Liver (tissue), 9 donors: ENCODE measurements around the gene RORC. TPM values are rescaled to one million over a fixed set of nuclear protein-coding genes. Genes with fewer than 3 reads are reported as not detected.

ENCODE experiments used
- DNase-seq: peaks from one replicate; pipeline ENCODE4 v3.0.0-alpha.2; 2017; ENCODE audit warnings: low spot score
- H3K27ac ChIP-seq, 2 donors: one replicate each; pipeline ENCODE4 v1.7.0; 2013; ENCODE audit warnings: inconsistent platforms in 2 of 2, low read length in 2 of 2, control low read depth in 1 of 2, low read depth in 1 of 2, mild to moderate bottlenecking in 1 of 2
- H3K27me3 ChIP-seq, 4 donors: one replicate each; pipeline versions ENCODE4 v1.6.1 to v1.7.0; 2013; ENCODE audit warnings: low read length in 3 of 4, inconsistent platforms in 1 of 4, mild to moderate bottlenecking in 1 of 4, moderate library complexity in 1 of 4; ENCODE audit not compliant: control insufficient read depth in 4 of 4, insufficient read depth in 4 of 4
- H3K36me3 ChIP-seq, 4 donors: one replicate each; pipeline versions ENCODE4 v1.6.1 to v1.7.0; 2013; ENCODE audit warnings: low read length in 3 of 4, mild to moderate bottlenecking in 3 of 4, low read depth in 1 of 4, moderate library complexity in 1 of 4; ENCODE audit not compliant: control insufficient read depth in 4 of 4, insufficient read depth in 3 of 4
- H3K4me1 ChIP-seq, 4 donors: one replicate each; pipeline versions ENCODE4 v1.6.1 to v1.7.0; 2013; ENCODE audit warnings: low read length in 3 of 4, mild to moderate bottlenecking in 3 of 4, moderate library complexity in 1 of 4; ENCODE audit not compliant: control insufficient read depth in 4 of 4, insufficient read depth in 4 of 4
- H3K4me3 ChIP-seq, 3 donors: one replicate each; pipeline versions ENCODE4 v1.6.1 to v1.7.0; 2013; ENCODE audit warnings: low read length in 3 of 3, control low read depth in 1 of 3, low read depth in 1 of 3, mild to moderate bottlenecking in 1 of 3
- H3K9ac ChIP-seq, 2 donors: one replicate each; pipeline ENCODE4 v1.7.0; 2013; ENCODE audit warnings: low read length in 2 of 2, mild to moderate bottlenecking in 2 of 2, moderate library complexity in 2 of 2, control low read depth in 1 of 2, low read depth in 1 of 2
- H3K9me3 ChIP-seq, 4 donors: one replicate each; pipeline versions ENCODE4 v1.6.1 to v1.7.0; 2013; ENCODE audit warnings: low read length in 3 of 4; ENCODE audit not compliant: control insufficient read depth in 4 of 4
- ATF3 ChIP-seq: IDR thresholded peaks from 2 replicates; pipeline ENCODE4 v1.6.1; 2016; ENCODE audit warnings: antibody characterized with exemption
- JUND ChIP-seq, 2 donors: IDR thresholded peaks; 2 replicates each; pipeline ENCODE4 v1.6.1; 2016; ENCODE audit warnings: antibody characterized with exemption in 2 of 2
- MAX ChIP-seq: IDR thresholded peaks from 2 replicates; pipeline ENCODE4 v1.6.1; 2016; ENCODE audit warnings: antibody characterized with exemption
- NR2F2 ChIP-seq: IDR thresholded peaks from 2 replicates; pipeline ENCODE4 v1.6.1; 2016; ENCODE audit warnings: antibody characterized with exemption
- REST ChIP-seq: IDR thresholded peaks from 2 replicates; pipeline ENCODE4 v1.6.1; 2016; ENCODE audit warnings: antibody characterized with exemption, mild to moderate bottlenecking
- RXRA ChIP-seq, 2 donors: IDR thresholded peaks; 2 replicates each; pipeline ENCODE4 v1.6.1; 2017 to 2018; ENCODE audit warnings: antibody characterized with exemption in 2 of 2, mild to moderate bottlenecking in 1 of 2
- SP1 ChIP-seq: IDR thresholded peaks from 2 replicates; pipeline ENCODE4 v1.6.1; 2018; ENCODE audit warnings: antibody characterized with exemption, mild to moderate bottlenecking
- YY1 ChIP-seq: IDR thresholded peaks from 2 replicates; pipeline ENCODE4 v1.6.1; 2016; ENCODE audit warnings: antibody characterized with exemption, mild to moderate bottlenecking
- WGBS: extraction: QIAGEN DNeasy Blood & Tissue Kit; methylation state at CpG from one replicate; pipeline ENCODE4 v1.1.7; 2013; 5-methylcytosine and 5-hydroxymethylcytosine counted together
- polyA plus RNA-seq, 2 donors: library from polyadenylated mRNA; stranded (reverse) in 1 of 2; unstranded in 1 of 2; fragments of 200-250 nt in 1 of 2; fragments of >200 nt in 1 of 2; fragmentation: Nextera tagmentation in 1 of 2; extraction: Ambion mirVana in 1 of 2; gene quantifications; one replicate each; pipeline versions ENCODE4 v1.2.1 to v1.2.3, GENCODE V29; 2013 to 2015
- total RNA-seq, 2 donors: library from RNA; depleted of rRNA; stranded (reverse); fragments of >200 nt; gene quantifications; one replicate each; pipeline ENCODE4 v1.2.3, GENCODE V29; 2014
- donor health status: healthy.
- donor health status: healthy.
- donor health status: healthy.
- donor health status: healthy.
- donor health status: healthy.

The RORC gene
- total and polyA plus RNA-seq, 4 donors = 2.9 to 59.2 (median 13.0) TPM

- WGBS = 20% methylated on average over 12 of the region's 12 CpGs
- H3K27ac ChIP-seq = no peak overlapping the region
- peak; percentile 93 for TF ChIP-seq REST
- no peak for TF ChIP-seq SP1
- no peak overlapping the region for H3K4me3 ChIP-seq
- H3K27me3 ChIP-seq = no peaks in the 10 kb centered on the region
- no peak for DNase-seq
- H3K9ac ChIP-seq = no peak overlapping the region
- peaks cover 2 to 12% (median 4%) of the 10 kb centered on the region in 4 donors for H3K36me3 ChIP-seq
- peaks cover 16 to 78% (median 64%) of the 10 kb centered on the region in 4 donors for H3K4me1 ChIP-seq
- H3K9me3 ChIP-seq = no peaks in the 10 kb centered on the region
Measured at GRCh38 chr1:151828921-151829320, 2.7 kb downstream of the RORC start.

GRCh38 chr1:151827853-151828252, 3.7 kb downstream of the RORC start:
- DNase-seq = no peak
- no peak for TF ChIP-seq RXRA (IDR thresholded peaks at IDR 0.05)
- TF ChIP-seq ATF3 = no peak
- no peak for TF ChIP-seq YY1
- TF ChIP-seq MAX = no peak
- TF ChIP-seq NR2F2 = no peak
- TF ChIP-seq JUND (IDR thresholded peaks at IDR 0.05) = no peak
- TF ChIP-seq REST = no peak
- peaks cover 2 to 12% (median 4%) of the 10 kb centered on the region in 4 donors for H3K36me3 ChIP-seq
- peaks cover 11 to 79% (median 62%) of the 10 kb centered on the region in 4 donors for H3K4me1 ChIP-seq
- 51% methylated on average over 9 of the region's 9 CpGs for WGBS
- H3K27me3 ChIP-seq = no peaks in the 10 kb centered on the region
- peak overlapping the region in 1 of 2 donors; percentile 23 for H3K27ac ChIP-seq
- no peak overlapping the region for H3K4me3 ChIP-seq
- H3K9me3 ChIP-seq = no peaks in the 10 kb centered on the region
- H3K9ac ChIP-seq = no peak overlapping the region
